AG04449 (cell line): ENCODE data around the gene HK1.

ENCODE experiments used
- CTCF ChIA-PET: fragments of 350-600 bp; formaldehyde crosslinking; extraction: SDS; loops from one replicate; lab custom pipeline; 2021; ENCODE audit warnings: antibody characterized with exemption; lab: Yijun Ruan, JAX
- POLR2A ChIA-PET: fragments of 400-600, 350-600 bp; formaldehyde crosslinking; extraction: SDS; loops from one replicate; lab custom pipeline; 2020; ENCODE audit warnings: antibody characterized with exemption, inconsistent platforms; lab: Yijun Ruan, JAX
- DNase-seq: peaks from one replicate; pipeline ENCODE4 v3.0.0-alpha.2; 2010; ENCODE audit warnings: low read depth, low spot score
- H3K4me3 ChIP-seq: 2 replicates; pipeline ENCODE4 v1.5.1; 2011; ENCODE audit warnings: low read depth, mild to moderate bottlenecking, control low read depth, low read length
- TF ChIP-seq, protein P1 (sequence below): IDR thresholded peaks from one replicate; pipeline ENCODE4 v1.5.1; 2011; ENCODE audit warnings: mild to moderate bottlenecking, moderate library complexity, low read length, control low read depth, inconsistent platforms; ENCODE audit not compliant: insufficient read depth; ENCODE audit errors: missing control alignments

The HK1 gene

DNA sequence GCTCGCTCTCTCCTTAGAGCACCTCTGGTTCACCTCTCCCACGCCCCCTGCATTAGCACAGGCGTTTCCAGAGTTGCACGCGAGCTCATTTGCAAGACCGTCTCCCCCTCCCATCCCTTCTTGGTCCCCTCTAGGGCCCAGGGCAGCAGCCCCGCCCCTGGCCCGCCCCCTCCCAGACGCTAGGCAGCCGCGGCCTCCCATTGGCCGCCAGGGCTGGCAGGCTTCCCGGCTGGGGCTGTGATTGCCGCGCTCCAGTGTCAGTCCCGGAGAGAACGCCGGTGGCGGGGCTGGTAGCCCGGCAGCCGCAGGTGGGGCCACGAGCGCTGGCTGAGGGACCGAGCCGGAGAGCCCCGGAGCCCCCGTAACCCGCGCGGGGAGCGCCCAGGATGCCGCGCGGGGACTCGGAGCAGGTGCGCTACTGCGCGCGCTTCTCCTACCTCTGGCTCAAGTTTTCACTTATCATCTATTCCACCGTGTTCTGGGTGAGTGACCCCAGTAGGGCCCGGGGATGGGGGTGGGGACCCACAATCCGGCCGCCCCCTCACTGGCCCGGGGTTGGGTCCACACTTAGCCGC, 173.0 kb downstream of the HK1 start, which contains the start of gene TSPAN15:
TSPAN15 (plus strand) TSS at position 257 of the 575 bp plus-strand sequence; CDS start at position 387, 130 bp downstream.
- DNase-seq: no peak
- TF ChIP-seq, protein P1, sequence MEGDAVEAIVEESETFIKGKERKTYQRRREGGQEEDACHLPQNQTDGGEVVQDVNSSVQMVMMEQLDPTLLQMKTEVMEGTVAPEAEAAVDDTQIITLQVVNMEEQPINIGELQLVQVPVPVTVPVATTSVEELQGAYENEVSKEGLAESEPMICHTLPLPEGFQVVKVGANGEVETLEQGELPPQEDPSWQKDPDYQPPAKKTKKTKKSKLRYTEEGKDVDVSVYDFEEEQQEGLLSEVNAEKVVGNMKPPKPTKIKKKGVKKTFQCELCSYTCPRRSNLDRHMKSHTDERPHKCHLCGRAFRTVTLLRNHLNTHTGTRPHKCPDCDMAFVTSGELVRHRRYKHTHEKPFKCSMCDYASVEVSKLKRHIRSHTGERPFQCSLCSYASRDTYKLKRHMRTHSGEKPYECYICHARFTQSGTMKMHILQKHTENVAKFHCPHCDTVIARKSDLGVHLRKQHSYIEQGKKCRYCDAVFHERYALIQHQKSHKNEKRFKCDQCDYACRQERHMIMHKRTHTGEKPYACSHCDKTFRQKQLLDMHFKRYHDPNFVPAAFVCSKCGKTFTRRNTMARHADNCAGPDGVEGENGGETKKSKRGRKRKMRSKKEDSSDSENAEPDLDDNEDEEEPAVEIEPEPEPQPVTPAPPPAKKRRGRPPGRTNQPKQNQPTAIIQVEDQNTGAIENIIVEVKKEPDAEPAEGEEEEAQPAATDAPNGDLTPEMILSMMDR: no peak
- H3K4me3 ChIP-seq: peak within 1 kb of the TSS; percentile 53
- POLR2A ChIA-PET: no interaction called here
- CTCF ChIA-PET: interaction anchor here (1.0 to 1.7 kb wide), 5 partner anchors 17 to 56 kb away, joined by 3 to 8 read pairs (median 4); no protein-coding TSS in a partner anchor
